ENCODE data around the gene METTL22.

The METTL22 gene

DNA sequence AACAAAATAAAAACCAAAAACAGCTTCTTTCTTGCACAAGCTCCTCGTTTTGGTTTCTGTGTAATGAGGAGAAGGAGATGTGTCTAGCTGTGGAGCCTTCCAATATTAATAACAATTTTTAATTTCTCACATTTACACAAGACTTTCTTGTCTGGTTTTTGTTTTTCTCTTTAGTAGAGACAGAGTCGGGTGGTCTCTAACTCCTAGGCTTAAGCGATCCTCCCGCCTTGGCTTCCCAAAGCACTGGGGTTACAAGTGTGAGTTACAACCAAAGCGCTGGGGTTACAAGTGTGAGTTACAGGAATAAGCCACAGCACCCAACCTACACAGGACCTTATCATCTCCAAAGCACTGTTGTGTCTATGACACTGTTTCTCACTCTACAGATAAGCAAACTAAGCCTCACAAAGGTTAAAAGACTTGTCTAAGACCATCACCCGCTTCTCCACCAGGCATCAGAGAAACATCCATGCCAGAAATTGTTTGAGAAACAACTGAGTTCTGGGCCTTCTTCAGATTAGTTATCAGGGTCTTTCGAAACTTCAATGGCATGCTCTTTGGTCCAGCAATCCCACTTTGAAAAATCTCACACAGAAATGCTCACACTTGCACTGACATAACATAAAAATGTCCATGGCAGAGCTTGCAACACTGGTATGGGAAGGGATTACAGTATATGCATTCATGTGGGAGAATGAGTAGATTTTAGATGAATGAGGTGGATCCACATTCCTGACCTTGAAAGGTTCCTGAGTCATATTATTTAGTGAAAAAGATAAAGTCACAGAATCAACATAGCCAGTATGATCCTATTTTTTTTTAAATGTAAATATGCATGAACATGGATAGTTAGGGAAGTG is 56.8 kb downstream of the METTL22 start:
- Mint-ChIP-seq H3K27ac (no peak overlapping the region), H3K9me3 (ENCODE audit: low read depth) (peaks cover 3% of the 10 kb centered on the region), H3K4me1 (ENCODE audit: low read depth) (peaks cover 18% of the 10 kb centered on the region), H3K27me3 (no peaks in the 10 kb centered on the region), H3K36me3 (peaks cover 11% of the 10 kb centered on the region), H3K4me3 (no peak overlapping the region)

DNA sequence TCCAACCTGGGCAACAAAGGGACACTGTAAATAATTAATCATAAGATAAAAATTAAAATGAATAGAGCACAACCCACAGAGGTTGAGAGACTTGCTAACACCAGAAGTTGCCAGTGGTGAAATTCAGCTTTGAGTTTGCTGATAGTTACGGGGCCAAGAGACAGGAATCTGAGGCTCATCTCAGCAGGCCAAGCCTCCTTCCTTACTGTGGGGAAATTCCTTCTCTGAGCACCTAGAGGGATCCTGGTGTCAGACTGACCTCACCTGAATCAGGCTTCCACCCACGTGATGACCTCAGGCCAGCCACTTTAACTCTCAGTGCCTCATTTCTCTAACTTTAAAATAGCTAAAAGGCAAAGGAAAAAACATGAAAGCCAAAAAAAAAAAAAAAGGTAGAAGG is 57.7 kb downstream of the METTL22 start:
- Mint-ChIP-seq H3K9me3 (ENCODE audit: low read depth) (peaks cover 3% of the 10 kb centered on the region), H3K27me3 (no peaks in the 10 kb centered on the region), H3K4me3 (no peak overlapping the region), H3K27ac (no peak overlapping the region), H3K4me1 (ENCODE audit: low read depth) (peaks cover 14% of the 10 kb centered on the region), H3K36me3 (peaks cover 13% of the 10 kb centered on the region)

DNA sequence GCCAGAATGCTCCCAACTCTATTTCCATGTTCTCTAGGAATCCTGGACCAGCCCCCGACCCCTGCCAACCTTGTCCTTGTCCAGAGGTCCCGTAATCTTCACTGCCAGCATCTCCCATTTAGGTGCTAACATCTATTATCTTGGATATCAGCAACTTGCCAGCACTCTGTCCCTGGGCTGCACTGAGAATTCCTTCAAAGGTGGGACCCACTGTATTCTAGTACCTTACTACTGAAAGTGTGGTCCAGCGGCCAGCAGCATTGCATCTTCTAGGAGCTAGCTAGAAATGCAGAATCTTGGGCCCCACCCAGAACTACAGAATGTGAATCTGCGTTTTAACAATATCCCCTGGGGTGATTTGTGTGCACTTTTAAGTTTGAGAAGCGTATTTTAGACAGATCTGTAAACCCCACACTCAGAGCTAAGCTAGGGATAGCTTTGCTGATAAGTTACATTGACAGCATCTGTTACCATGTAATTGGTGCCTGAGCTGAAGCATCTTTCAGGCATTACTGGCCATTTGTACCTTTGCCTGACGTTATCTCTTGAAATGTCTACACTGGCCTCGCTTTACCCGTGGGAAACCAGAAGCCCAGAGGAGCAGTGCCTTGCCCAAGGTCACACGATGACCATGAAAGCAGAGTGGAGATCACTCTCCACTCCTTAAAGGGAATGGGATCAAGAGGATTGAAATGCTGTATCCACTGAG is 61.2 kb downstream of the METTL22 start:
- H3K4me1 Mint-ChIP-seq (ENCODE audit: low read depth) = no peaks in the 10 kb centered on the region
- H3K36me3 Mint-ChIP-seq = peaks cover 22% of the 10 kb centered on the region
- H3K9me3 Mint-ChIP-seq (ENCODE audit: low read depth) = peaks cover 3% of the 10 kb centered on the region
- no peaks in the 10 kb centered on the region for H3K27me3 Mint-ChIP-seq
- H3K27ac Mint-ChIP-seq = no peak overlapping the region
- H3K4me3 Mint-ChIP-seq = no peak overlapping the region

DNA sequence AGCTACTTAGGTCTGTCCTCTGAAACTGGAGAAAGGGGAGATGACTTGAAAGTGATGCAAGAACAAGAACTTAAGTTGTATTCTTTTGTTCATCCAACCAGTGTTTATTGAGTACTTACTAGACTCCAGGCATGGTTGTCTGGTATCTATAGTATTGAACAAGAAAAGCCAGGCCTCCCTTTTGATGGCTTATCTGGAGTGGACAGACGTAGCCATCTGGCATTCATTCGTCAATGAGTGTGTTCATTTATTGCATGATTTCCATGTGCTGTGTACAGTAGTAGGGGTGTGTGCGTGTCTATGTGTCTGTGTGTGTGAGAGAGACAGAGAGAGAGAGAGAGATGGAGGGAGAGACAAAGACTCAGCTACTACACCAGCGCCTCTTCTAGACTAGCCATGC is 62.1 kb downstream of the METTL22 start:
- Mint-ChIP-seq H3K9me3 (ENCODE audit: low read depth) (peaks cover 3% of the 10 kb centered on the region), H3K36me3 (peaks cover 20% of the 10 kb centered on the region), H3K27me3 (no peaks in the 10 kb centered on the region), H3K4me3 (no peak overlapping the region), H3K27ac (no peak overlapping the region), H3K4me1 (ENCODE audit: low read depth) (no peaks in the 10 kb centered on the region)

DNA sequence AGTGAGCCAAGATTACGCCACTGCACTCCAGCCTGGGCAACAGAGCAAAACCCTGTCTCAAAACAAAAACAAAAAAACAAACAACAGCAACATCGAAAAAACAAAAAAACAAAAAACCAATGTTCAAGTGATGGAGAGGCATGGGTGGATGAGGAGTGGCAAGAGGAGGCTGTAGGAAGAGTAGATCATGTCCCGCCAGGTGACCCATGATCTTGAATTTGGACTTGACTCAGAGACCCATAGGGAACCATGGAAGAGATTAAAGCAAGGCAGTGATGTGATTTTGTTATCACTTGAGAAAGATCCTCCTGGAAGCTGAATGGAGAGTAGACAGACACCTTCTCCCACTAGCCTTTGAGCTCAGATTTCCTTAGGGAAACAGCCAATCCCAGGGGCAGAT is 64.1 kb downstream of the METTL22 start:
- Mint-ChIP-seq H3K9me3 (ENCODE audit: low read depth) (peaks cover 7% of the 10 kb centered on the region), H3K27me3 (no peaks in the 10 kb centered on the region), H3K4me1 (ENCODE audit: low read depth) (no peaks in the 10 kb centered on the region), H3K4me3 (no peak overlapping the region), H3K27ac (no peak overlapping the region), H3K36me3 (peaks cover 29% of the 10 kb centered on the region)

DNA sequence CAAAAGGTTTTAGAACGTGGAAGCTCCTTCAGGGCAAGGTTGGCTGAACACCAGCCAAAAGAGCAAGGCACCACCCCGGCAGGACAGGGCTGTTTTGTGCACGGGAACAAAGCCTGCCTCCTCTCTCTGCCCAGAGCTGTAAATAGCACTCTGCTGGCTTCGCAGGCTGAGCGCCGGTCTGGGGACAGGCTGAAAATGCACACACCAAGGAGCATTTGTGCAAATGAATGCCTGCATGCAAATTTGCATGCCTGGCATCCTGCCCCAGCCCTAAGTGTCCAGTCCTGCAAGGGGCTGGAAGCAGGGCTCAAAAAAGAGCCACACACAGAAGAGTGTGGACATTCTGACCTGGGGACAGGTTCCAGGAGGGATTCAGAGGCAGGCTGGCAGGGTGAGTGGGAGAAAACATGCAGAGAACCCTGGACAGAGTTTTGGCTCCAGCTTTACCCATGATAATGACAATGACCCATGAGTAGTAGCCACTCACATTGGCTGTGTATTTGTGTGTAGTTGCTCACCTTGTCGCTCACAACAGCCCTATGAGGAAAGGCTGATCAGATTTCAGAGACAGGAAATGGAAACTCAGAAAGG is 64.6 kb downstream of the METTL22 start:
- peaks cover 7% of the 10 kb centered on the region for H3K9me3 Mint-ChIP-seq (ENCODE audit: low read depth)
- no peak overlapping the region for H3K27ac Mint-ChIP-seq
- peaks cover 30% of the 10 kb centered on the region for H3K36me3 Mint-ChIP-seq

DNA sequence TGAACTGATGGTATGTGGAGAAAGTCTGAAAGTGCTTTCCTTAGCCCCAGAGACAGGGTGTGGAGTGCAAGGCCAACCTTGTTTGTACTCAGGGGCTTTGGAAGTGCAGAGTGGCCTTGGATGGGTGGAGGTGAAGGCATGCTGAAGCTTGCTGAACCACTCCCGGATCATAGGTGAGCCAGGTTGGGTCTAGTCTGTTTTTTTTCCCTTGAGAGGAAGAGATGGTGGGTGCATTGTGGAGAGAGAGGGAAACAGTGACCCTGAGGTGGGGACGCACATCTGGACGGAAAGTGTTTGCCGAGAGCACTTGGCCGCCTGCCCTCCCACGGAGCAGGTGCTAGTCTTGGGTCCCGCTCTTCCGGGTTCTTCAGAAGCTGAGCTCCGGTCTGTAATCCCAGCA is 65.4 kb downstream of the METTL22 start:
- Mint-ChIP-seq H3K4me3 (no peak overlapping the region), H3K27me3 (no peaks in the 10 kb centered on the region), H3K9me3 (ENCODE audit: low read depth) (peaks cover 7% of the 10 kb centered on the region), H3K4me1 (ENCODE audit: low read depth) (no peaks in the 10 kb centered on the region), H3K36me3 (peaks cover 30% of the 10 kb centered on the region), H3K27ac (no peak overlapping the region)

More for the DNA sequence above, 64.6 kb downstream of the METTL22 start:
- Mint-ChIP-seq H3K27me3 (no peaks in the 10 kb centered on the region), H3K4me1 (ENCODE audit: low read depth) (no peaks in the 10 kb centered on the region), H3K4me3 (no peak overlapping the region)

DNA sequence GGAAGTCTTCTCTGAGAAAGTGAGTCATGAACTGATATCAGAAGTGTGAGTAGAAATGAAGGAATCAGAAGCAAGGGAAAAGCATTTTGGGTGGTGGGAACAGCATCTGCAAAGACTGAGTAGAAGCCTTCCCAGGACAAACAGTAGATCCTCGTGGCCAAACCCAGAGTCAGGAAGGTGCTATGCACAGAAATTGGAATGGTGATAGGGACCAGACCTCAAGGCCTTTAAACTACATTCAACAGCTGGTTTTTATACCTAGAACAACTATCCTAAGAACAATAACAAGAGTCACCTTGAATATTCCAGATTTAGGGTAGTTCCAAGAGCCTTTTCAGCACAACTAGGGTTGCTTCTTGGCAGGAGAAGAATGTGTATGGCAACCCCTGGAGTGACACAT is 68.2 kb downstream of the METTL22 start:
- Mint-ChIP-seq H3K27ac (no peak overlapping the region), H3K36me3 (peaks cover 26% of the 10 kb centered on the region), H3K9me3 (ENCODE audit: low read depth) (peaks cover 7% of the 10 kb centered on the region), H3K4me1 (ENCODE audit: low read depth) (no peaks in the 10 kb centered on the region), H3K4me3 (no peak overlapping the region), H3K27me3 (no peaks in the 10 kb centered on the region)

DNA sequence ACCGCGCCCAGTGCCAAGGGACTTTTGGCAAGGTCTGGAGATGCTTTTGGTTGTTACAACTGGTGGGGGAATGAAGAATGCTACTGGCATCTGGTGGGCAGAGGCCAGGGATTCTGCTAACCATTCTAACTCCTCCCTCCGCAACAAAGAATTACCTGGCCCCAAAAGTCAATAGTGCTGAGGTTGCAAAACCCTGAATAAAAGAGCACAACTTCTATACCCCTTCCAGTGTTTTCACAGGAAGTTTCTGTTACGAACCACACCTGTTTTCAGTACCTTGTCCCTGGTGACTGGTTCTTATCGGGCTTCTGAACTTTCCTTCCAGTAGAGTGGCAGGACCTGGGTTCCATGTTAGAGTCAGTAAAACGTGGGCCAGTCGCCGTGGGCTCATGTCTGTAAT is 70.2 kb downstream of the METTL22 start:
- Mint-ChIP-seq H3K36me3 (peaks cover 21% of the 10 kb centered on the region), H3K27ac (no peak overlapping the region)

DNA sequence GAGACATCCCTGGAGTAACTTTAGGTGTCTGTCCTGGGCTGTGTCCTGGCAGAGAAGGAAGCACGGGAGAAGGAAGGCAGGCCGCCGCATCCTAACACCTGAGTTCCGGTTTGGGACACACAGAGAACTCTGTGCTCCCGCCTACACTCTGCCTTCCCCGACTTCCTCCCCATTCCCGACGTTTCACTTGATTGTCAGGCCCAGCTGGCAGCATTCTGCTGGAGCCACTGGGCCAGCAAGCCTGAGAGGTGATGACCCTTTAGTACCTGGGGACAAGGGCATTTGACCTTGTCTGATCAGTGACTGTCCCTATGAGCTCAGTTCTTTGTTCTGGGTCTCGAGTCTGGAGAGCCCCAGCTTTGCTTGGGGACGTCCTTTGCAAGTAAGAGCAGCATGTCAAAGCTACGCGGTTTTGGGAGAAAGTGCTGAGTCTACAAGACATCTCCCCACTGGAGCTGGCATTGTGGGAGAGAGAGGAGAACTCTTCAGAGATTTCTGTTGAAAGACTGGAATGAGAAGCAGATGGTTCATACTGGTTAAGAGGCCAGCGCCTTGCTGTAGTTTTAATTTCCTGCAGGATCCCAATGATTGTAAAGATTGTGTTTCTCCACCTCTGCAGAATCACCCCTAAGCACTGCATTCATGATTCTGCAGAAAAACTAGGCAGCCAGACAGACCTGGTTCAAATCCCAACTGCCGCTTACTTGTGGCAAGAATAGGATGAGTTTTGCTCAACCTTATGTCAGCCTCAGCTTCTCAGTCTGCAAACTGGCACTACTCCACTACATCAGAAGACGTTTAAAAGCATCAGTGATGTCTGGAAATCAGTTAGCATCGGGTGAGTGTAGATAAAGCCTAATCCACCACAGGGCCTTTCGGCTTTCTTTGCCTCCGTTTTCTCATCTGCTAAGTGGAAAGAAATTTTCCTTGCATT is 73.6 kb downstream of the METTL22 start:
- no peaks in the 10 kb centered on the region for H3K27me3 Mint-ChIP-seq
- no peak overlapping the region for H3K27ac Mint-ChIP-seq
- no peaks in the 10 kb centered on the region for H3K9me3 Mint-ChIP-seq (ENCODE audit: low read depth)
- H3K4me3 Mint-ChIP-seq = no peak overlapping the region
- H3K36me3 Mint-ChIP-seq = peaks cover 15% of the 10 kb centered on the region
- no peaks in the 10 kb centered on the region for H3K4me1 Mint-ChIP-seq (ENCODE audit: low read depth)

More for the DNA sequence above, 70.2 kb downstream of the METTL22 start:
- H3K4me3 Mint-ChIP-seq = no peak overlapping the region
- peaks cover 7% of the 10 kb centered on the region for H3K9me3 Mint-ChIP-seq (ENCODE audit: low read depth)
- H3K27me3 Mint-ChIP-seq = no peaks in the 10 kb centered on the region
- no peaks in the 10 kb centered on the region for H3K4me1 Mint-ChIP-seq (ENCODE audit: low read depth)

DNA sequence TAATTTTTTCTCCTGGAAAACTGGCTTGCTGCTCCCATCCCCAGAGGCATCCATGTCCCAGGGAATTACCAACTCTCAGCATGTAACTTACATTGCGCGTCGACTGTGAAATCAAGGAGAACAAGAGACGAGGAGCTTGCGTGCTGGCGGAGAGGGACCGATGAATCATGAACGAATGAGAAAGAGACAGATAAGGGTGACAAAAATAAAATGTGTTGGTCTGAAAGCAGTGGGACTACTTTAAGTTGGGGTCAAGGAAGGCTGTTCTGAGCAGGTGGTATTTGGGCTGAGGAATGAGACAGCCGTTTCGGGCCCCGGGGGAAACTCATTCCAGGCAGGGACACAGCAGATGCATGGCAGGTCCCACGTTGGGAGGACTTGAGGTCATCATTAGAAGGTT is 75.4 kb downstream of the METTL22 start:
- Mint-ChIP-seq H3K9me3 (ENCODE audit: low read depth) (no peaks in the 10 kb centered on the region), H3K4me3 (no peak overlapping the region), H3K36me3 (peaks cover 11% of the 10 kb centered on the region), H3K27me3 (no peaks in the 10 kb centered on the region), H3K4me1 (ENCODE audit: low read depth) (no peaks in the 10 kb centered on the region), H3K27ac (no peak overlapping the region)

DNA sequence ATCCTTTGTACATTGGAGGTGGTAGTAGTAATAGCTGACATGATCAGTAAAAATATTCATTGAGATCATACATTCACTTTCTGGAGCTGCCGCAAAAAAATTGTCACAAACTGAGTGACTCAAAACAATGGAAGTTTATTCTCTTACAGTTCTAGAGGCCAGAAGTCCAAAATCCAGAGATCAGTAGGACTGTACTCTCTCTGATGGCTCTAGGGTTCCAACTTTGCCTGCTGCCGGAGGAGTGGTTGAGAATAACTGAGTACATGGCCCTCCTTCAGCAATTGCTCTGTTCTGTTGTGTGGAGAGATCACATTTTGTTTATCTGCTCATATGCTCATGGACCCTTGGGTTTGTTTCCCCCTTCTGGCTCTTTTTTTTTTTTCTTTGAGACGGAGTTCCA is 76.5 kb downstream of the METTL22 start:
- Mint-ChIP-seq H3K27ac (no peak overlapping the region), H3K9me3 (ENCODE audit: low read depth) (no peaks in the 10 kb centered on the region), H3K27me3 (no peaks in the 10 kb centered on the region), H3K36me3 (peaks cover 15% of the 10 kb centered on the region), H3K4me1 (ENCODE audit: low read depth) (no peaks in the 10 kb centered on the region), H3K4me3 (no peak overlapping the region)

Data from activated naive CD8-positive, alpha-beta T cell (primary cell).